BJ (cell line): ENCODE measurements around the gene STRN3. TPM values are rescaled to one million over a fixed set of nuclear protein-coding genes. Genes with fewer than 3 reads are reported as not detected.

Source experiments
- CTCF ChIA-PET: fragments of 350-600 bp; formaldehyde crosslinking; extraction: SDS; loops from one replicate; lab custom pipeline; 2021; ENCODE audit warnings: antibody characterized with exemption, inconsistent platforms; lab: Yijun Ruan, JAX
- POLR2A ChIA-PET: fragments of 300-600 bp; sonication (Branson Sonifier 250); formaldehyde crosslinking; extraction: SDS; loops from one replicate; lab custom pipeline; 2021; ENCODE audit warnings: antibody characterized with exemption; lab: Charles Lee
- DNase-seq: peaks from one replicate; pipeline ENCODE4 v3.0.0-alpha.2; 2011; ENCODE audit warnings: low read depth
- H3K27me3 ChIP-seq: 2 replicates; pipeline ENCODE4 v1.6.0; 2011; ENCODE audit warnings: low read length; ENCODE audit not compliant: control insufficient read depth, insufficient read depth
- H3K36me3 ChIP-seq: 2 replicates; pipeline ENCODE4 v1.5.1; 2011; ENCODE audit warnings: low read length; ENCODE audit not compliant: control insufficient read depth, insufficient read depth
- H3K4me3 ChIP-seq: 2 replicates; pipeline ENCODE4 v1.5.1; 2011; ENCODE audit warnings: low read depth, mild to moderate bottlenecking, control low read depth, low read length
- CTCF ChIP-seq: IDR thresholded peaks from 2 replicates; pipeline ENCODE4 v1.5.1; 2011; ENCODE audit warnings: low read depth, mild to moderate bottlenecking, control low read depth, inconsistent platforms, low read length, moderate library complexity; ENCODE audit not compliant: insufficient read depth
- polyA plus RNA-seq: library from polyadenylated mRNA; depleted of rRNA; stranded (reverse); fragments of >200 nt; gene quantifications from 2 replicates; pipeline ENCODE4 v1.2.3, GENCODE V29; 2011

STRN3 gene
- polyA plus RNA-seq, 1 experiment: 14.8 TPM

GRCh38 chr14:30894923-30895515, 131.2 kb downstream of the STRN3 start:
- Histone ChIP-seq H3K27me3 (no peaks in the 10 kb centered on the region), H3K36me3 (peaks cover 3% of the 10 kb centered on the region; the same call in 1 of the 2 replicates), H3K4me3 (no peak overlapping the region)
- DNase-seq: no peak
- TF ChIP-seq CTCF: no peak
- ChIA-PET CTCF (interaction anchor here (0.8 kb wide), 1 partner anchor 240 kb away, joined by 3 read pairs; no protein-coding TSS in a partner anchor), POLR2A (interaction anchor here (0.5 kb wide), 1 partner anchor 92 kb away, joined by 3 read pairs; no protein-coding TSS in a partner anchor)

- ChIA-PET POLR2A (no interaction called here), CTCF (no interaction called here)
- no peak for DNase-seq
- no peak overlapping the region for H3K4me3 ChIP-seq
- TF ChIP-seq CTCF: no peak
- H3K27me3 ChIP-seq: no peaks in the 10 kb centered on the region
- peaks cover 3% of the 10 kb centered on the region; the same call in 1 of the 2 replicates for H3K36me3 ChIP-seq
Measured at GRCh38 chr14:30893819-30894218, 132.4 kb downstream of the STRN3 start.

GRCh38 chr14:30889244-30889594, 137.0 kb downstream of the STRN3 start:
- ChIA-PET CTCF (no interaction called here), POLR2A (no interaction called here)
- Histone ChIP-seq H3K4me3 (no peak overlapping the region), H3K27me3 (no peaks in the 10 kb centered on the region), H3K36me3 (no peaks in the 10 kb centered on the region)
- DNase-seq: no peak
- TF ChIP-seq CTCF: no peak

- CTCF ChIA-PET: interaction anchor here (1.7 kb wide), 1 partner anchor 11 kb away, joined by 7 read pairs; no protein-coding TSS in a partner anchor
- no peak for DNase-seq
- Histone ChIP-seq H3K27me3 (no peaks in the 10 kb centered on the region), H3K4me3 (no peak overlapping the region), H3K36me3 (no peaks in the 10 kb centered on the region)
- TF ChIP-seq CTCF: no peak
- POLR2A ChIA-PET: no interaction called here
Measured at GRCh38 chr14:30888480-30889243, 137.5 kb downstream of the STRN3 start.

GRCh38 chr14:30885840-30886740, 140.1 kb downstream of the STRN3 start:
- no peaks in the 10 kb centered on the region for H3K27me3 ChIP-seq
- DNase-seq: no peak
- no peak overlapping the region for H3K4me3 ChIP-seq
- POLR2A ChIA-PET: no interaction called here
- CTCF ChIA-PET: no interaction called here
- no peak for TF ChIP-seq CTCF
- H3K36me3 ChIP-seq: no peaks in the 10 kb centered on the region
